Frontal cortex (tissue), 4 donors: ENCODE data around the gene RELN. TPM values are rescaled to one million over a fixed set of nuclear protein-coding genes. Genes with fewer than 3 reads are reported as not detected.
"Not testable (repeated sequence)": the region's sequence is repeated elsewhere in the genome, so short reads cannot be mapped to it uniquely, and the experiment has no call there.

ENCODE experiments used
- DNase-seq, 2 donors: peaks; one replicate each; pipeline ENCODE4 v3.0.0; 2012; ENCODE audit warnings: low spot score in 2 of 2
- FAIRE-seq: peaks from 2 replicates; lab custom pipeline; 2012; peaks lifted over from hg19 to GRCh38; lab: Jason Lieb, UNC
- total RNA-seq: library from RNA; depleted of rRNA; stranded (reverse); fragments of >200 nt; gene quantifications from one replicate; pipeline ENCODE4 v1.2.3, GENCODE V29; 2014
- donor health status: control.
- donor health status: control.
- donor health status: control.

The RELN gene
- total RNA-seq, 1 donor from 2014 or later = 57.5 TPM

DNA sequence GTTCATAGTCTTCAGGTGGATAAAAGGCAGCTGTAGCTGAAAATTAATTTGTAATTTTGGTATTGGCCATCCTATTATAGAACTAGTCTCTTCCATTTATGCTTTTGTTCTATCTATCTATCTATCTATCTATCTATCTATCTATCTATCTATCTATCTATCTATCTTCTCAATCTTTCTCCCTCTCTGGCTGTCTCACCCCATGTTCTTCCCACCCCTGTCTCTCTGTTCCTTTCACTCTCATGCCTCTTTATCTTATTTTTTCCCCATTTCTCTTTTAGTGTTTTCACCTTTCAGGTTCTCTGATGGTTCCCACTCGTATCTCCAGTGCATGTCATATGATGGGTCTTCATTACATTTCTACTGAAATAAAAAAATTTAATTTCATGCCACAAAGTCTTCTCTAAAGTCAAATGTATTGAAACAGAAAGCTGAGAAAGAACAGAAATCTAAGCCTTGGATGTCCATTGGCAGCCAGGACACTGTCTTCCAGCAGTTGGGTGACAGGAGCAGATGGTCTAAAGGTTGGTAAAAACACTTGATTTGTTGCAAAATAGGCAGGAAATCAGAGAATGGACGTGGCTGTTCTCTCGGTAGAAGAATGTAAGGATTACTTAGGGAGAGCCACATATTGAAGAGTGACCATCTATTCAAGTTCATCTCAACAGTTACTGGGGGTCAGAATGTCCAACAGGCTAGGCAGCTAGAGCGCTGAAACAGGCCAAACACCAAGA, 127.0 kb downstream of the RELN start:
- FAIRE-seq (no peak), DNase-seq (no peak)

- FAIRE-seq (no peak), DNase-seq (no peak)
Measured at GRCh38 chr7:103859709-103860108, 129.7 kb downstream of the RELN start.

DNA sequence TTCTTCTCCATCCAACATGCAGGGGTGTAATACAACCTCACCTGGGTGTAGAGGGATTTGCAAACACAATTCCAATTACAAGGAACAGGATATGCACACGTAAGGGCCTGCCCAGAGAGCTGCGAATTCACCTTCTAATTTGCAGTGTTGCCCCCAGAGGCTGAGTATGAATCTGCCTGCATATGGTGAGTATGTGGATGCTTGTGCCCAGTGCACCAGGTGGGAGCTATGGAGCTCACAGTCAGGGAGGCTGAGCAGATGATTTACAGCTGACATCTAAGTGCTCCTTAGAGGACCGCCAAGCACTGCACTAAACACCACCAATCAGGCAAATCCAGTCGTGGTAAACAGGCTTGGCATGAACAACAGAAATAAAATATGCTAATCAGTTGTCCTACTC, 132.0 kb downstream of the RELN start:
- no peak for FAIRE-seq
- no peak for DNase-seq

DNA sequence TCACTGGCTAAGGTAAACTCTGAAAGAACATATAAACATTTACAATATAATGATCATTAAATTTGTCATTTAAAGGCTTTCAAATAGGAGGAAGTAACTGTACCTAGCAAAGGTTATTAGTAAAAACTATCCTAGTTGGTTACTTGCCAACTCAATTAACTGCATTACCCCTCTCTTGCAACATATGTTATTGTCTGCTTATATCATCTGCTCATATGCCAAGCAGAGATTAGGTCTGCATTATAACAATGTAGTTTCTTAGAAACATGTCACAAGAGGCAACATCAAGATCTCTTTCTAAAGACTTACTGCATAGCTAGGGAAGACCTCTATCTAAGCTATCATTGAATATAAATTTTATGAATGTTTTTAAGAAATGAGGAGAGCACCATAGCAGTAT, 132.5 kb downstream of the RELN start:
- DNase-seq (no peak), FAIRE-seq (no peak)

DNA sequence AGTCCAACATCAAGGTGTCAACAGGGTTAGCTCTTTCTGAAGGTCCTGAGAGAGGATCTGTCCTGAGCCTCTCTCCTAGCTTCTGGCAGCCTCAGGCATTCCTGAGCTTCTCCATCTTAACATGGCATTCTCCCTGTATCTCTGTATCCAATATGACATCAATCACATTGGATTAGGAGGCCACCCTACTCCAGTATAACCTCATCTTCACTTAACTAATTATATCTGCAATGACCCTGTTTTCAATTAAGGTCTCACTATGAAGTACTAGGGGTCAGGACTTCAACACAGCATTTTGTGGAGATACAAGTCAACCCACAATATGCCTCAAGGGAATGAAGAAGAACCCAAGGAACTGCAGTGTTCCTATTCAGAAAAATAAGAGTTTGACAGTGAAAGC, 133.8 kb downstream of the RELN start:
- DNase-seq (no peak), FAIRE-seq (no peak)

DNA sequence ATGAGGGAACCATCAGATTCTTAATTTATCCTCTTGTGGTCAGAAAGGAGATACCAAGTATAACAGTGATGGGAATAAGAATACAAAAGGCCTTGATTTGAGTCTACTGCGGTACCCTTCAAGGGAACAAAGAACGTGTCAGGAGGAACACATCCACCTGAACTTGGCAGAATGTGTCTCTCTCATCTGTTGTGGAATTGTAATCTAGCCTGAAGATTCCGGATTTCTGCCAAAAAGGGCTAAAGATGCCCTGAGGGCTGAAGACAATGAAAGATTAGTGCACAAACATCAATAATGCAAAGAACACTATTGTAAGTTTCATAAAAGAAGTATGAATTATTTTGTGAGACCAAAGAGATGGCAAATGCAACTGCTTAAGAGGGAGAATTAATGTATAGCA, 134.8 kb downstream of the RELN start:
- FAIRE-seq (no peak), DNase-seq (no peak)

GRCh38 chr7:103851357-103851756, 138.1 kb downstream of the RELN start:
- FAIRE-seq (no peak), DNase-seq (no peak)

- DNase-seq (no peak), FAIRE-seq (no peak)
Measured at GRCh38 chr7:103843689-103844480, 145.6 kb downstream of the RELN start.

DNA sequence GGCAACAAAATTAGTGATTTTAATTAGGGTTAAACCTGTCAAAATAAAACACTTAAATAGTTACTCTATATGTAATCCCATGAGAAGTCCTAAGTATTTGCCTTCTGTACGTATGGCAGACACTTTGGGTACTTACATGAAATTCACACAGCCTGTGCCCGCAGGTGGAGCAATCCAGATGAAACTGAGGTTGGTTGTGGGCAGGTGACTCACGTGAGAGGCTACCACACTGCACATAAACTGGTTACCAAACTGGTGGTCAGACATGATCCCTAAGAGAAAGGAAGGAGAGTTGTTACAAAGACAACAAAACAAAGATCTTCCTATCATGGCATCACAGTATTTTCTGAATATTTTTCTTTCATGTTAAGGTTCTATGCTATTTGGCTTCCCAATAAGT, 156.1 kb downstream of the RELN start:
- DNase-seq (no peak), FAIRE-seq (no peak)

GRCh38 chr7:103832438-103832837, 157.0 kb downstream of the RELN start:
- FAIRE-seq (no peak), DNase-seq (no peak)

- DNase-seq = no peak
- no peak for FAIRE-seq
Measured at GRCh38 chr7:103824251-103824650, 165.2 kb downstream of the RELN start.

DNA sequence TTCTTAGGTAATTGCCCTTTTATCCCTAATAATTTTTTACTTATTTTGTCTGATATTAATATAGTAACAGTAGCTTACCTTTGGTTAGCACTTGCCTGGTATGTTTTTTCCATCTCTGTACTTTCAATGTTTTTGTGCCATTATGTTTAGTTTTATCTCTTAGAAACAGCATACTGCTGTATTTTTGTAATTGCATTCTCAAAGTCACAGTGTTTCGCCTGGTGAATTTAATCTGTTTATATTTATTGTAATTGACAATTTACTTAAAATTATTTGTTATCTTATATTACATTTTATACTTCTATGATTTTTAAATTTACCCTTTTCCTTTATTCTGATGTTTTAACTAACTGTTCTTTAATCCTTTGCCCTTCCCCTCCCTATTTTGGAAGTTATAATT, 166.4 kb downstream of the RELN start:
- no peak for DNase-seq
- no peak for FAIRE-seq

DNA sequence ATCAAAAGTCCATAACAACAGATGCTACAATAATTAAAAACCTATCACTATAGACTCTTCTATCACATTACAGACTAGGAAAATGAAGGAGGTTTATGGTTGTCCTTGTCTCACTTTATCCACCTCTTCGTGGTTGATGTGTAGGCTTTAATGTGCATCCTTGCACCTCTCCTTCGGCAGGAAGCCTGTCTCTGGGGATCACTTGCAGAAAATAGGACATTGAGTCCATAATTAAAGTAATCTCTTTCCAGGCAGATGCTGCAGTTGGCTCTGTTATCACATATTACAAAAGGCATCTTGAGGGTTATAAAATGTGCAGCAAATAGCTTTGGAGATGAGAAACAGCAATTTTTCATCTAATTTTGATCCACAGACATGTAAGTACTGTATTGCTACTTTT, 168.4 kb downstream of the RELN start:
- no peak for DNase-seq
- no peak for FAIRE-seq

DNA sequence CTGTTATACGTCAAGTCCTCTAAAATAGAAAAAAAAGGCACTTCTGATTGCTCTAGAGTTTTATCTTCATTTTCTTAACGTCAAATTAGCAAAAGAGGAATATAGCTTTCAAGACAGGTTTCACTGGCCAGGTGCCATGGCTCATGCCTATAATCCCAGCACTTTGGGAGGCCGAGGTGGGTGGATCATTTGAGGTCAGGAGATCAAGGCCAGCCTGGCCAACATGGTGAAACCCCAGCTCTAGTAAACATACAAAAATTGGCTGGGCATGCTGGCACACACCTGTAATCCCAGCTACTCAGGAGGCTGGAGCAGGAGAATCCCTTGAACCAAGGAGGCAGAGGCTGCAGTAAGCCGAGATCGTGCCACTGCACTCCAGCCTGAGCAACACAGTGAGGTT, 173.5 kb downstream of the RELN start:
- DNase-seq, FAIRE-seq: not testable (repeated sequence)

DNA sequence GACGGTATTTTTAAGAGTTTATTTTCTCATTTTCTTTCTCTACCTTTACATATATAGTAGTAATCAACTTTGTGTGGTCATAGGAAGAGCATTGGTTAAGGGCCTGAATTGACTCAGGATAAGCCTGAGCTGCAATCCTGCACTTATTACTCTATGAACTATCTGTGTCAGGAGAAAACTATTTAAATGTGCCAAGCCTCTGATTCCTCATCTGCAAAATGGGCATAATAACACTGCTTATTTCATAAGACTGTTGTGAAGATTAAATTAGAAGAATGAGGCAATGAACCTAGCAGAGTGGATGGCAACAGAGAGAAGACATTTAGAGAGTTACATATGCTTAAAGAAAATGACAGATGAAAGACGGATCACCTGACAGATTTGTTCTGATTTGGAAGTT, 175.5 kb downstream of the RELN start:
- DNase-seq (no peak), FAIRE-seq (no peak)

- DNase-seq (no peak), FAIRE-seq (no peak)
Measured at GRCh38 chr7:103811997-103812396, 177.5 kb downstream of the RELN start.

- DNase-seq = no peak
- FAIRE-seq = no peak
Measured at GRCh38 chr7:103811290-103811689, 178.2 kb downstream of the RELN start.

DNA sequence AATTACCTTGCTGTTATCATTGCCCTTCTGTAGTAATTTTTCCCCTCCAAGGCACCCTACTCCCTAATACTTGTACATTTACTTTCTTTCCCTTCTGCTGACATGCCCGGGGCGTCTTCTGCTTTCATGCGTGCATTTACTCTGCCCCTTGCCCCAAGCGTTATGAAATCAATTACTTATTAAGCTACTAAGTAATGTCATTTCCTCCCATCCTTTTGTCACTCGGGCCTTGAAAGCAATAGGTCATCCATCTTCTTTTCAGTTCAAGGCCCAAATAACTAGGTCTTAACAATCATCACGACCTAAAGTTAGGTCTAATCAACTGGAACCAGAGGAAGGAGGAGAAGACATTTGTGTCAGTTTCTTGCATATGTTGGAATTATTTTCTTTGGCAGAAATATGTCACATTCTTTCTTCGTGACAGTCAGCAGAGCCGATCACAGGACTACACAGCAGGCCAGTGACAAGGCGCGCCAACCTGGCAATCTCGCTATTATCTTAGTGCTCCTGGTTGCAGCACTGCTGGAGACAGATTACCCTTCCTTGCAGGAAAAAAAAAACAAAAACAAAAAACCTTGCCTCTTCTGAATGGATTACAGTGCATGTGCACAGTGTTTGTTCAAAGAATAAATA, 179.2 kb downstream of the RELN start:
- DNase-seq (no peak), FAIRE-seq (no peak)

GRCh38 chr7:103809229-103809994, 180.0 kb downstream of the RELN start:
- DNase-seq = no peak
- no peak for FAIRE-seq

GRCh38 chr7:103805346-103805745, 184.1 kb downstream of the RELN start:
- no peak for FAIRE-seq
- no peak for DNase-seq
